HG02571 (cell line): ENCODE results near the gene NRXN3.

Source experiments
- ATAC-seq: cut with Tn5 transposase; IDR thresholded peaks from one replicate; pipeline ENCODE4 v1.9.1; 2021; ENCODE audit warnings: mild to moderate bottlenecking, moderate library complexity; ENCODE audit not compliant: unreplicated experiment

The NRXN3 gene

DNA sequence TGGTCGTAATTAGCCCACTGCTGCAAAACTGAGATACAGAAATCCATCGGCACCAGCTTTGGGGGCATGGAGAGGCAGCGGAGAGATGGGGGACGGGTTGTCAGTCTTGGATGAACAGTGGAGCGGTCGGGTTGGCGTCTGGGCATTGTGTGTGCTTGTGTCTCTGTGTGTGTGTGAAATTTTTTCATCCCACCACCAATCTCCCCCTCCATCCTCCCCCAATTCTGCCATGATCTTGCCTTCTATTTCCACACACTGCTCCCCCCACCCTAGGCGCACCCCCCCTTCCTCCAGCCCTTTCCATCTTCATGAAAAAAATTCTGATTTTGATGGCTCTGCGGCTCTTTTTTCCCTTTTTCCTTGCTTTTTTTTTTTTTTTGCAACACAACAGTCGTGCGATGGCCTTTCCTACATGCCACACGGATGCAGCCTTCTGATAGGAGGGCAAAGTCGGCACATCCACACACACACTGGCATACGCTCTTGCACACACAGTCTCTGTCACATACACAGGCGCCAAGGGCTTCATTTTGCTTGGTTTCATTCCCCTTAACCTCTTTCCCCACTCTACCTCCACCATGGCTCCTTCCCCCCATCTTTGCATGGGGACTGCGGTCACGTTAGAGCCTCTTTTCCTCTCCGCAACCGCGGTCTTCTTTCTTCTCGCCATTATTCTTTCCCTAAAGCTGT is 3.3 kb downstream of the NRXN3 start:
- ATAC-seq, result no peak

DNA sequence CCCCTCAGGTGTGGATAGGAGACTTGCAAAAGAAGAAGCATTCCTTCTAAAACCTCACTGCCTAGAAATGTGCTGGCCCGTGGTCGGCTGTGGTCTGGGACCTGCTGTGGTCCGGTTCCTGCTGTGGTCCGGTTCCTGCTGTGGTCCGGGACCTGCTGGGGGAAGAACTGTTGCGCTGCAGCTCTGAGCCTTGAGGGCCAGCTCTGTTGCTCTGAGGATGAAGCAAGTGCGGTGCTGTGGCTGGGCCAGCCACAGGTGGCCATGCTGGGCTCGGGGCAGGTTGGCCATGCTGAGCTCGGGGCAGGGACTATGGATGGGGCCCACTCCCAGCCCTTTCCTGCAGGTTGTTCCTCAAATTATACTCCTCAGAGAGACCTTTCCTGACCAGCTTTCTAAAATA is 5.2 kb downstream of the NRXN3 start:
- ATAC-seq, result no peak

DNA sequence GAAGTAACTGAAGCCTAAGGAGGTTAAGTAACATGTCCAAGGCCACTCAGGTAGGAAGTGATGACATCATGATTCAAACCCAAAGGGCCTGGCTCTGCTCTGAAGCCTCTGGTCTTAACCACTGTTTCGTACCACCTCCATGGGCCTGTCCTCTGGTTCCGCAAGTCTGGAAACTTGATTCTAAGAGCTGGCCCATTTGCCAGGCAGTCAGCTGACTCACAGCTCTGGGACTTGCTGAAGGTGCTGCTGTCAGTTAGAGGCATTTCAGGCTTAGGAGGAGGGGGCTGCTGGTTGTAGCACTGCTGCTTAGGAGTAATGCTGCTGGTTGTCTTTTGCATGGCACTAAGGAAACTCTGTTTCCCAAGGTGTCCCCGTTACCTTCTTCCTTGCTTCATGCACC is 7.9 kb downstream of the NRXN3 start:
- no peak for ATAC-seq

DNA sequence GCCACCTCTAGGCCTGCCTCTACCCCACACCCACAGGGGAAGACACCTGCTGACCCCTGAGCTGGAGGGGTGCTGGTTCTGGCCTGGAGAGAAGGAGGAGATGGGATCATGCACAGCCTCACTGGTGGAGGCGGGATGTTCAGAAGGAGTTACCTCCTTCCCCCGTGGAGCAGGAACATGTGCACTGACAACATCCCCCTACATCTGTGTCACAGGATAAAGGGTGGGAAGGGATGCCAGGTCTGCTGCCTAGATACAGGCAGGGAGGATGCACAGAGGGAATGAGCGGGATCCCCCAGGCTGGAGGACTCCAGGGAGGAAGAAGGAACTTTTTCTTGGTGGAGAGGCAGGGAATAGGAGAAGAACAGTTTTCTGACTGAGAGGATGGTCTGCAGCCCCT is 8.8 kb downstream of the NRXN3 start:
- ATAC-seq, result no peak

DNA sequence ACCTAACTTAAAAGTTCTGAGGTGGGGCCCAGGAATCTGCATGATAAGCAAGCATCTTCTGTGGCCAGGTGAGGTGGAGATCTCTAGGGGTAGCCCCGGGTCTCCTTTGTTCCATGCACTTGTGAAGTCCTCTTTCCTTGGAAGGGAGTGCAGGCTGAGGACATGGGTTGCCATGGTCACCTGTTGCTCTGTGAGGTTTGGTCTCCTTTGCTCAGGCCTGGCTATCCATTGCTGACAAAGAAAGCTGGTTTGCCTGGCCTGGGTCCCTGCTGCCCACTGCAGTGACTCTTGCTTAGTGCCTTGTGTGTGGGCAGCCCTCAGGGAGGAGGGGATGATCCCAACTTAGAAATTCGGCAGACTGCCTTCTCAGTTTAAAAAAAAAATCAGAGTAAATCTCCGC is 11.1 kb downstream of the NRXN3 start:
- no peak for ATAC-seq

DNA sequence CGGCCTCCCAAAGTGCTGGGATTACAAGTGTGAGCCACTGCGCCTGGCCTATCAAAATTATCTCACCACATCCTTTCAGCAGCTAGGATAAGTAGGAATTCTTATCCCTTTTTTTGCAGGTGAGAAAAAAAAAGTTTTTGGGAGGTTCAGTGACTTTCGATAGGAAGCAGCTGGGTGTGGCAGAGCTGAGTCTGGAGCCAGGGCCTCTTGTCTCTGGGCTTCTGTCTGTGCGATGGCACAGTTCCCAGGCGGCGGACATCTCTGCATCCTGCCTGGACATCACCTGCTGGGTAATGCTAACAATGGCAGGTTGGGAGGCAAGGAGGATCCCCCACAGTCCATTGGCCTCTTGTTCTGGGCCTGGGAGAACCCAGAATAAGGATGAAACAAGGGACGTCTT is 12.5 kb downstream of the NRXN3 start:
- ATAC-seq, result no peak

DNA sequence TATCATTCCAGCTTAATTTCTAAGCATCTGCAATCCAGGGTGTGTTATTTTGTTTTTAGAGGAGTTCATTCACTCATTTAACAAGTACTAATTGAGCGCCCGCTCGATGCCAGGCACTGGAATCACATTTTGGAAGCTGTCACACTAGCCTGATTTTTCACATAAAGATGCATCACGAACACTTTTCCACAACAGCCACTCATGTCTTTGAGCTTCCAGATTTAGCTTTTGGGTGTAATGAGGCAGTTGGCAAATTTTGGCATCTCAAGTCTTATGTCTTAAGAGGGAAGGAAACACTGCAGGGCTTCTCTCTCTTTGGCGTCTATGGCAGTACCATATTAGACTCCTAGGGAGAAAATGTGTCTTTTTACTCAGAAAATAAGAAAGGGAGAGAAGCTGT is 14.0 kb downstream of the NRXN3 start:
- no peak for ATAC-seq

DNA sequence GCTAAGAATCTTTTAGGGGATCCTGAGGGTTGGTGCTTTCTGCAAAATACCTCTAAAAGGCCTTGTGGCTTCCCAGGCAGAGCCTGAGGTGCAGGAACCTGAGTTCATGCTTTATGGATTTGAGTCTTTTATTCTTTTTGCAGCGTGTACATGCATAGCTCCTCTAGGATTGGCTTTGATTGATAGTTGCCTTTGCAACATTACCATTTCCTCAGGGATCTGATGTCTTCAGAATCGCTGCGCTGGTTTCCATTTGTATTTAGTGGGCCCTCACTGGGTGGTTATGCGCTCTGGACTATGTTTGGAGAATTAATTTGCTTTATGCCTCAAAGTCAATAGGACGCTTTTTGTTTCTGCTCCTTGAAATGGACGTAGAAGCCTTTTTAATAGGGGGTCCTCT is 16.1 kb downstream of the NRXN3 start:
- ATAC-seq, result no peak

DNA sequence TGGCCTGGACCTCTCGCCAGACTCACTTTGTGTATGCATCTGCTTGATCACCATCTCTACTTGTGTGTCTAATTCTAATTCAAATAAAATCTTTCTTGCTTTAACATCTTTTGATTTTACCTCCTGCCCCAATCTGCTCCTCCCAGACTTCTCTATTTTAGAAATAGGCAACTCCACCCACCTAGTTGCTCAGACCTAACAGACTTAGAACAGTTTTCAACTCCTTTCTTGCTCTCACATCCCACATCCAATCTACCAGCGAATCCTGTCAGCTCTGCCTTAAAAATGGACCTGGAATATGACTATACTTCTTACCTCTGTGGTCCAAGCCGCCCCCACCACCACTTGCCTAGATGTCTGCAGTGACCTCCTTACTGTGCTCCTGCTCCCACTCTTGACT is 18.7 kb downstream of the NRXN3 start:
- no peak for ATAC-seq

DNA sequence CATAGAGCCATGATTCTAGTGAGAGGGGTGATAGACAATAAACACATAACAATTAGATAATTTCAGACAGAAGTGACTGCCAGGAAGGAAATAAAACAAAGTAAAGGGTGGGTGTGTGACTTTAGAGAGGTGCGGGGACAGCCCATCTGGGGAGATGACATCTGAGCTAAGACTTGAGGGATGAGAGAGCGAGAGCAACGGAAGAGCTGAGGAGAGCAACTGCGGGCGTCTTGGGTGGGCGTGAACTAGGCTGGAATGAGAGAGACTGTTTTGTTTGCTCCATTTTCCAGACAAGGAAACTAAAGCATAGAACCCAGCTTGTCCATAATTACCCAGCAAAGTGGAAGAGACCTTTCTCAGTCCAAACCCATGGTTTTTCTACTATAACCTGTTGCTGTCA is 25.3 kb downstream of the NRXN3 start:
- no peak for ATAC-seq

DNA sequence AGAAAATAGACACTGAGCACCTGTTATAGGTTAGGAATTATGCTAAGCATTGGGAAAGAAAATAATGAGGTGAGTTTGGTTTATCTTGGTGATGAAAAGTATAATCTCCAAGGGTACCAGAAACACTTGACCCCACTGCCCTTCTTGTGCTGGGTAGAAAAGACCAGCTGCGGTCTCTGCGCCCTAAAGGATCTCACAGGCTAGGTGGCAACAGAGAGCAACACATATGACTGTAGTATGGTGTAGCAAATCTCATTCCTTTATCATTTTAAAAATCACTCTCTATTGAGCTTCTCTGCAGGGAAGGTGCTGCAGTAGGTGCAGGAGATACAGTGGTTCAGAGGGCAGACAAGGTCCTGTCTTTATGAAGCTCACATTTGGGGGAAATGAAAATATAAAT is 26.1 kb downstream of the NRXN3 start:
- ATAC-seq, result no peak

DNA sequence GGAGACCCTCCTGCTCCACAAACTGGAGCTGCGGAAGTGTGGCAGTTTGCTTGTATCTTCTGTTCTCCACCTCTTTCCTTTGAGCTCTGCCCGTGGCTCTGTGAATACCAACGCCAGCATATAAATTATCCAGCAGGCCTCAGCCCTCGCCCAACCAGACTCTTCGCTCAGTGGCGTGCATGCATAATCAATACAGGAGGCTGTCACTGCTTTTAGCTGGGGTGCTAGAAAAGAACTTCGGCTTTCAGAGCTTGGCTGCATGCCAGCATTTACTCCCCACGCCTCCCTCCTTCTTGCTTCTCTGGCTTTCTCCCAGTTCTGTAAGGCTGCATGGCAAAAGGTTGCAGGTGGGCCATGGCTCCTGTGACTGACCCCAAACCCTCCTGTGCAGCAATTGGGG is 26.9 kb downstream of the NRXN3 start:
- no peak for ATAC-seq

DNA sequence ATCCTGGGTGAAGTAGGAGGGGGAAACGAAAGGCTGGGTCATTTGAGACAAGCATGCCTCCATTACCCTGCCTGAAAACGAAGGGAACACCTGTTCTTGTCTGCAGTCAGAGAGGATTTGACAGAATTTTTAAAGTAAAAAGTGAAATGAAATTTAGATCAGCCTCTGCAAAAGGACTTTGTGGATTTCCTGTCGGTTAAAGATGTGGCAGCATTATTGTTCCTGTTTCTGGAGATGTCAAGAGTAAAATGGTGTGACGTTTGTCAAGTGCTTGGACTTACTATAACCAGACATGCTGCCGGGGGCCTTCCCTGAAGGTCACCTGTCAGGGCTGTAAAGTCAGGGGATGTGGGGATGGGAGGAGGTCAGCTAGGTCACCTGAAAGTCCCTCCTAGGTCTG is 32.0 kb downstream of the NRXN3 start:
- ATAC-seq, result no peak

DNA sequence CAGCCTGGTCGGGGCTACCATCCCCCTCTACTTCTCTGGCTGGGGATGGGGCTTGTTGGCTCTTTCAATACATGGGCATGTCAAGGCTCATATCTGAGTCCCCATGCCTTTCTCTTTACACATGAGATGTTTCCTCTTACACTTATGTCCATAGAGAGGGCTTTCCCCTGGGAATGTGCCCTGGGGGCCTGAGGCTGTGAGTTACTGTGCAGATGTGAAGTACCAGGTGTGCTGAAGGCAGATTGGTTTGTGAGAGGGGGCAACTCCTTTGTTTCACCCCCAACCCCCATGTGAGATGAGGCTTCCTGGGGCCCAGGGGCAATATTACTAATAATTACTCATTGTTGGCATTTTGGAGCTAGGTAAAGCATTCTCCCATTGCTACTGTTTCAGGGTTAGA is 32.8 kb downstream of the NRXN3 start:
- ATAC-seq, result no peak

DNA sequence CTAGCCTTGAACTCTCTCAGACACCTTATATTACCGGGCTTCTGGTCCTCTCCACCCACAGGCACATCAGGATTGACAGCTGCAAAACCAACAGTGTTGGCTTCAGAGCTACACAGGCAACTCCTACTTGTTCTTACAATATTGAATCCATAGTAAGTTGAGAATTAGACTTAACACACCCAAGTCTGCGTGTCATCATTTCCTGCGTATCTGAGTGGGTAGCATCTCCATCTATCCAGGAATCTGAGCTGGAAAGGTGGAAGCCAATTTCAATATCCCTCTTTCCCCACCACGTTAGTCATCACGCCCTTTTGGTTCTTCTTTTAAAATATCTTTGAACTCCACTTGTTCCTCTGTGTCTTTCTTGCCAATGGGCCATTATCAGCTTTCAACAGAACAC is 37.2 kb downstream of the NRXN3 start:
- no peak for ATAC-seq

DNA sequence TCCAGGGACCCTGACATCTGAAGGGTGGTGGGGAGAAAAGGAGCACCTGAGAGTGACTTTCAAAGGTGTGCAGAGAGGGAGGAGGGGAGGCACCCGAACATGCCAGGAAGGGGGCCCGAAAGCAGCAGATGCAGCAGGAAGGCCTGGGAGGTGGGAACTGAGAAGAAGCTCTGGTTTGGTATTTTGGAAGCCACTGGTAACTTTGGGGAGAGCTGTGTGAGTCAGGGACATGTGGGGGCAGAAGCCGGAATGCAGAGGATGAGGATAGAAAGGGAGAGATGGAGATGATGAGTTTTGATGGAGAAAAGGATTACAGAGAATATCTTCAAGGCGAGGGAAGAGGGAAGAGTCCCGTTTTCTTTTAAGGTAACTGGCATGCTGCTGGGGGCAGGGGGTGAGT is 50.1 kb downstream of the NRXN3 start:
- ATAC-seq, result no peak

DNA sequence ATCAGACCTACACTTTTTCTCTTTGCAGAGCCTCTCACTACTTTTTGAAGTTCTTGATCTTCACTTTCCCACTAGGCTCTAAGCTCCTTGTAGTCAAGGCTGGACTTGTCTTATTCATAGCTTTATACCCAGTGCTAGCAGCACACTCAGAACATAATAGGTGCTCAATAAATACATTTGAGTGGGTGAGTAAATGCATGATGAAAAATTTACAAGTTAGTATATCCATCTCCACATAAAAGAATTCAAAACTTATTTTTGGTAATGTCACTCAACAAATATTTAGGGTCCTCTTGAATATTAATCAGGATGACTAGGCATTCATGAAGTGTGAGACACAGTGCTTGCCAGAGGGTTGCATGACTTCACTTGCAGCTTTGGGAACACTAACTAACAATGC is 52.6 kb downstream of the NRXN3 start:
- ATAC-seq, result no peak

DNA sequence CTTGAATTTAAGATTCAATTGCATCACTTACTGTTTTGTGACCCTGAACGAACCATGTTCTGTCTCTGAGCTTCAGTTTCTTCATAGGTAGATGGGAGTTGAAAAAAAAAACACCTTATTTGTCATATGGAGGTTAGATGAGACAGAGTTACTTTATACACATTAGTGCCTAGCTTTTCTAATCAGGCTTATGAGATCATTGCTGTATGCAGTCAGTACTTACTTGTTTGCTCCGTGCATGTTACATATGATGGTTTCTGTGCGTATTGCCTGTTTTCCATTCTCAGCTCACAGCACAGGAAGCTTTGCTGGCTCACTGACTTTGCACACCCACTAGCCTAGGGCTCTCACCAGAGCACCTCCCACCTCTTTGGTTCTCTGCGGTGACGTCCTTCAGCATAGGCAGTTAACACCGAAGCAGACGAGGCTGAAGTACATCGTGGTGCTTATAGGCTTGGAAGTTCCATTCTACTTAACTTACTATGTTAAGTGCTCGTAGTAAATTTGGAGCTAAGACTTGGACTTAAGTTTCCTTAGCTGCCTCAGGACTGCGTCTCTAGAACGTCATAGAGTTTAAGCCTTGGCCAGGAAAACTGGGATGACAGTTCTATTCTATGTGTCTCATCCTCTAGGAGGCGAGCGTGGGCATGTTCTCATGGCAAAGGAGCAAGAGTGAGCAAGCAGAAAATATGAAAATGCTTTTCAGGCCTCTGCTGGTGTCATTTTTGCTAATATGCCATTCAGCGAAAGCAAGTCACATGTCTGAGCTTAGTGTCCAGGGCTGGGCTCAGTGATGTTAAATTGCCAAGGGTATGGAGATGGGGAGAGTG is 57.3 kb downstream of the NRXN3 start:
- no peak for ATAC-seq

DNA sequence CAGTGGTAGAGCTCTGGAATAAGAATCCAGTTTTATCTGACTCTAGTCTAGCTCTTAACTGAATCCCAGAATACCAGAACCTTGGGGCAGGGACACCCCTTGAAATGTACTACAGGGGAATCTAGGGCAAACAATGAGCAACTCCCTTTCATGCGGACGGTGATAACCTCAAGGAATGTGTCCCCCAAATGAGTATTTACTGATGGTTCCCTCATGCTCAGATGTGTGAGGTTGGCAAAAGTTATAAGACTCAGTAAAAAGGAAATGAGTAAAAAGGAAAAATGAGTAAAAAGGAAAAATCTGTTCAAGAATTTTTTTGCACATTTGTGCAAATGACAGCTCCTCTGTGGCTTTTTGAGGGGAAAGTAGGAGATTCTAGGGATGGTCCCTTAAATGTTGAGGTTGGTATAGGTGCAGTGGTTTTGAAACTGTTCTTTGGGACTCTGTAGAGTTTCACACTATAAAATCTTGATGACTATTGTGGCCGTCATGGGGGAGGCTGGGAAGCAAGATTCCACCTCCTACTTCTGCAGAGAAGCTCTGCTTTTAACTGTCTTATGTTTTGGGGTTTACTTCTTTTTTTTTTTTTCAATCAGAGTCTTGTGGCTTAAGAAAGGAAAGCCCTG is 58.6 kb downstream of the NRXN3 start:
- ATAC-seq, result no peak

DNA sequence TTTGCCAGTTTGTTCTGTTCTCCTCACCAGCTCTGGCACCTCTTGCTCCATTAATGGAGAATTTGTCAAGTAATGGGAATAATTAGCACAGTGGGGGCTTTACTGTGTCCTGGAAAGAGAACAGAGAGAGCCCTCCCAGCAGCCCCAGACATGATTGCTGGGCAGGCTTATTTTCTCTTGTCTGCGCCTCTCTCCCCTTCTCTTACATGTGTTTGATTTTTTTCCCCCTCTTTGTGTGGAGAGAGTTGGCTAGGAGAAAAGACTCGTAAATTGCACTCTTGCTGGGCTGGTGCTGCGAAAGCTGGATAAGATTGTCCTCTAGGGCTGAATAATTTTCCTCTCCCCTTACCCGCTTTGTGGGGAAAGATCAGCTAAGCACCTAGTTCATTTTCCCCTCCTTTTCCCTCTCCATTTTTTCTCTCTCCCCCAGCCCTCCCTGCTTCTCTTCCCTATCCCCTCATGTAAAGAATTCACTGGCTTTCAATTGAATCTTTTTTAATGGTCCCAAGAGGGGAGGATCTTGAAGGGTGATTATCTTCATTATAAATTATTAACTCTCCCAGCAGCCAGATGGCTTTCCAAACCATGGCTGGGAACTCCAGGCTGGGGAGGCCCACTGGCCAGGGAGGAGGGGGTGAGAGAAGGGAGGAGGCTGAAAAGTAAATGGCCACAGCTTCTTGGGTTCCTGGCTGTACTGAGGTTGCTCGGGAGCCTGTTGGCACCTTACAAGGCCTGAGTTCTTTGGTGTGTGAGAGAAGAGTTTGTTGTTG is 62.2 kb downstream of the NRXN3 start:
- no peak for ATAC-seq

DNA sequence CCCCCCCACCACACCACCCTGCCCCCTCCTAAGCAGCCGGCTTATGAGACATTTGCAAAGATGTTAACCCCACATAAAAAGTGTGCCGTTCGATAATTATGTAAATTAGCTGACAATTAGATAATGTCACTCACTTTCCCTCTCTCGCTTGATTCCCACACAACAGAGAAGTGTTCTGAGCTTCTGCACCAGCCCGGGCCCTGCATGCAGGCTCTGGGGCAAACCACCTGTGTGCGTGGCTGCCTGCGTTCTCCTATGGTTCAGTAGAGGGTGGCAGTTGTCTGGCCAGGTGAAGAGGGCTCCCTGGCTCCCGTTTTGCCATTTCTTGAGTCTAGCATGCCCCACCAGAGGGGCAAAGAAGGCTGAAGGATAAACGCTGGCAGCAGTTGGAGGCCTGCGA is 68.0 kb downstream of the NRXN3 start:
- ATAC-seq, result no peak
